Adrenal gland (tissue), 12 donors: ENCODE data around the gene KIAA1614. TPM values are rescaled to one million over a fixed set of nuclear protein-coding genes. Genes with fewer than 3 reads are reported as not detected.

Experiments used
- DNase-seq, 7 donors: peaks; one replicate each; pipeline ENCODE4 v3.0.0-alpha.2; 2019 to 2020
- H3K27ac ChIP-seq, 5 donors: fragments of 200-600 bp; sonication (generic) in 4 of 5; 1 replicate in 3 of 5; 2 replicates in 2 of 5; pipeline versions ENCODE4 v1.5.1 to v1.8.0; 2016 to 2020; ENCODE audit warnings: mild to moderate bottlenecking in 1 of 5
- H3K27me3 ChIP-seq: fragments of 200-600 bp; 2 replicates; pipeline ENCODE4 v1.8.0; 2021
- H3K36me3 ChIP-seq, 2 donors: fragments of 200-600 bp; replicated peaks in 1 of 2; 1 replicate in 1 of 2; 2 replicates in 1 of 2; pipeline versions ENCODE4 v1.5.1 to v1.8.0; 2018 to 2022
- H3K4me1 ChIP-seq, 2 donors: fragments of 200-600 bp; replicated peaks in 1 of 2; 1 replicate in 1 of 2; 2 replicates in 1 of 2; pipeline versions ENCODE4 v1.5.1 to v1.8.0; 2018 to 2021
- H3K4me3 ChIP-seq, 4 donors: fragments of 200-600 bp; sonication (generic) in 3 of 4; one replicate each; pipeline ENCODE4 v1.5.1; 2016 to 2018
- H3K9me3 ChIP-seq, 3 donors: fragments of 200-600 bp; sonication (generic) in 1 of 3; replicated peaks in 1 of 3; 1 replicate in 2 of 3; 2 replicates in 1 of 3; pipeline versions ENCODE4 v1.5.1 to v1.8.0; 2016 to 2021
- POLR2A ChIP-seq, 2 donors: fragments of 450-650 bp; IDR thresholded peaks; one replicate each; pipeline ENCODE4 v1.6.1; 2017; ENCODE audit warnings: antibody characterized with exemption in 2 of 2, mild to moderate bottlenecking in 2 of 2, moderate library complexity in 1 of 2
- WGBS, 4 donors: extraction: QIAGEN DNeasy Blood & Tissue Kit in 2 of 4; methylation state at CpG; one replicate each; pipeline versions ENCODE4 v1.1.5 to v1.1.7; 2013 to 2017; 5-methylcytosine and 5-hydroxymethylcytosine counted together
- intact Hi-C, 2 donors: fragments of 100-400 bp; cut with DNase I; formaldehyde crosslinking; loops; one replicate each; pipeline versions ENCODE4 v1.14.1 to v1.15.0; 2022 to 2023
- polyA plus RNA-seq, 3 donors: library from polyadenylated mRNA; stranded (reverse); fragments of 200-250 nt in 2 of 3; fragments of 350-450 nt in 1 of 3; fragmentation: Illumina TruSeq in 1 of 3; extraction: RNeasy Lipid Tissue Mini Kit (QIAGEN cat#74804) in 1 of 3; gene quantifications; one replicate each; pipeline ENCODE4 v1.2.3, GENCODE V29; 2013 to 2014
- total RNA-seq, 9 donors: library from RNA; depleted of rRNA in 4 of 9; stranded (reverse); fragments of >200 nt in 4 of 9; fragments of 120-200 nt in 1 of 9; fragmentation: NEBNext Ultra II Directional in 1 of 9; extraction: Animal tissue kit (Norgen Biotek cat#: 25700) in 1 of 9; gene quantifications; one replicate each; pipeline versions ENCODE4 v1.1.0 to v1.2.4, GENCODE V29; 2013 to 2023
- TF ChIP-seq, protein P1 (sequence below), 6 experiments: fragments of 450-650 bp in 4 of 6; fragments of 200-600 bp in 2 of 6; sonication (generic) in 1 of 6; IDR thresholded peaks; 1 replicate in 5 of 6; 2 replicates in 1 of 6; pipeline versions ENCODE4 v1.5.1 to v1.8.0; 2016 to 2021; ENCODE audit warnings: antibody characterized with exemption in 6 of 6, mild to moderate bottlenecking in 2 of 6, moderate library complexity in 1 of 6
- donor health status: healthy with polysubstance abuse.
- donor health status: Bipolar disorder and iron deficiency.
- donor health status: DM: yes; HTN: yes; CAD: no.
- donor health status: DM: no; HTN: no; CAD: no.
- donor health status: DM: no; HTN: no; CAD: no.
- donor health status: DM: yes; HTN: yes; CAD: no.

Gene KIAA1614
- total and polyA plus RNA-seq, 12 donors, result 0.18 to 6.9 (median 1.2) TPM

DNA sequence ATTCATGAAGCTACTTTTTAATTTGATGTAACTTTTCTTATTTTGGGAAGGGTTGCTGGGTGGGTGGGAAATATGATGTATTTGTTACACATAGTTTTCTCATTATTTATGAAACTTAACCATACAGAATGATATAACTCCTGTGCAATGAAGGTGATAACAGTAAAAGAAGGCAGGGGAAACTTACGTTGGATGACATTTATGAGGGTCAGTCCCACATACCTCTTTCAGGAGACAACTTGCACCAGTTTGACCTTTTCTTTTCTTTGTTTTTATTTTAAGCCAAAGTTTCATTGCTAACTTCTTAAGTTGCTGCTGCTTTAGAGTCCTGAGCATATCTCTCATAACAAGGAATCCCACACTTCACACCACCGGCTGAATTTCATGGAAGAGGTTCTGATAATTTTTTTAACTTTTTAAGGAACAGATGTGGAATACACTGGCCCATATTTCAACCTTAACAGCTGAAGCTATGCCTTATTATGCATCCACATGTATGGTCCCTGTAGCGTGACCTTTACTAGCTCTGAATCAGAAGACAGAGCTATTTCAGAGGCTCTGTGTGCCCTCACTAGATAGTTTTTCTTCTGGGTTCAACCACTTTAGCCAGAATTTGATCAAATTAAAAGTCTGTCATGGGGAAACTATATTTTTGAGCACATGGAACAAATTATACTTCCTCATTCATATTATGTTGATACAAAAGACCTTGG, 28.0 kb upstream of the KIAA1614 start:
- TF ChIP-seq, protein P1, sequence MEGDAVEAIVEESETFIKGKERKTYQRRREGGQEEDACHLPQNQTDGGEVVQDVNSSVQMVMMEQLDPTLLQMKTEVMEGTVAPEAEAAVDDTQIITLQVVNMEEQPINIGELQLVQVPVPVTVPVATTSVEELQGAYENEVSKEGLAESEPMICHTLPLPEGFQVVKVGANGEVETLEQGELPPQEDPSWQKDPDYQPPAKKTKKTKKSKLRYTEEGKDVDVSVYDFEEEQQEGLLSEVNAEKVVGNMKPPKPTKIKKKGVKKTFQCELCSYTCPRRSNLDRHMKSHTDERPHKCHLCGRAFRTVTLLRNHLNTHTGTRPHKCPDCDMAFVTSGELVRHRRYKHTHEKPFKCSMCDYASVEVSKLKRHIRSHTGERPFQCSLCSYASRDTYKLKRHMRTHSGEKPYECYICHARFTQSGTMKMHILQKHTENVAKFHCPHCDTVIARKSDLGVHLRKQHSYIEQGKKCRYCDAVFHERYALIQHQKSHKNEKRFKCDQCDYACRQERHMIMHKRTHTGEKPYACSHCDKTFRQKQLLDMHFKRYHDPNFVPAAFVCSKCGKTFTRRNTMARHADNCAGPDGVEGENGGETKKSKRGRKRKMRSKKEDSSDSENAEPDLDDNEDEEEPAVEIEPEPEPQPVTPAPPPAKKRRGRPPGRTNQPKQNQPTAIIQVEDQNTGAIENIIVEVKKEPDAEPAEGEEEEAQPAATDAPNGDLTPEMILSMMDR (IDR thresholded peaks at IDR 0.05), result no peak
- TF ChIP-seq POLR2A (IDR thresholded peaks at IDR 0.05), result no peak

DNA sequence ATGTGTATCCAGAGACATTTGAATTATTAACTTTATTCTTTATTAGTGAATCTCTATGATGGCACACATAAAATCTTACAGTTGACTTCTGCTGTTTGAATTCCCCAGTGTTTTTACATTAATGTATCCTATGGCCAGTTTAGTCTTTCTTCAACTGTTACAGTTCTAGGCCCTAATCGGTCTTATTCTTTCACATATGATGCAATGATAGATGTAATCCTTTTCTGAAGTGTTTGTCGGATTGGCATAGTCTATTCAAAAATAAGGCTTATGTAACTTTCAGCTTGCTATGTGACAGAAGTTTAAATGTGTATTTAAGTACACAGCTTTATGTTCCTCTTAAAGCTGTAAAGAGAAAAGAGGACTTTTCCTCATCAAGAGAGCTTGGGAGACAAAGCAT, 26.4 kb upstream of the KIAA1614 start:
- no peak for DNase-seq
- TF ChIP-seq, protein P1 (IDR thresholded peaks at IDR 0.05), result no peak
- no peak for TF ChIP-seq POLR2A (IDR thresholded peaks at IDR 0.05)
- Histone ChIP-seq H3K9me3 (no peaks in the 10 kb centered on the region), H3K27me3 (no peaks in the 10 kb centered on the region), H3K27ac (no peak overlapping the region), H3K4me1 (no peaks in the 10 kb centered on the region), H3K36me3 (peaks cover 0 to 6% of the 10 kb centered on the region in 2 donors), H3K4me3 (no peak overlapping the region)
- WGBS, 4 donors, result 89 to 98% (median 94%) methylated on average over 2 of the region's 2 CpGs
- intact Hi-C loops, result no loop called here

More for the DNA sequence above, 28.0 kb upstream of the KIAA1614 start:
- 93 to 96% (median 95%) methylated on average over 3 of the region's 3 CpGs for WGBS, 4 donors
- DNase-seq, result no peak
- no peak overlapping the region for H3K27ac ChIP-seq
- H3K27me3 ChIP-seq, result no peaks in the 10 kb centered on the region
- H3K4me1 ChIP-seq, result no peaks in the 10 kb centered on the region
- intact Hi-C loops, result loop anchor here in 1 of 2 donors (5.0 kb wide), 1 partner anchor 258 kb away; no protein-coding TSS in a partner anchor
- no peaks in the 10 kb centered on the region for H3K9me3 ChIP-seq
- H3K4me3 ChIP-seq, result no peak overlapping the region
- H3K36me3 ChIP-seq, result peaks cover 0 to 6% of the 10 kb centered on the region in 2 donors

DNA sequence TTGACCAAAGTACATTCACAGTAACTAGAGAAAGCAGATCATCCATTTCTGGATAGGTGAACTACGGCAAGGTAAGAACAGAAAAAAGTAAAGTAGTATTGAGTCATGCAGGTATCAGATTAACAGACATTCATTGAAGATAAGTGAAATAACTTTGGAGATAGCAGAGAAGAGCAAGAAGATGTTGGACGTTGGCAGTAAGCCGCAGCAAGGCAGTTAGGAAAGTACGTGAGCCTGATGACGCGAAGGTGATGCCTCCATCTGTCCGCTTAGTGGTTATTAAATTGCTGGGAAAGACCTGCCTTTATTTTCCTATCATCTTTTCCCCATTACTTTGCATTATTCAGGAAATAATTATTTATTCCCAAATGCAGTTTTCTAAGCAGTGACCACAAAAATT, 24.9 kb upstream of the KIAA1614 start:
- WGBS, 4 donors, result 95 to 98% (median 97%) methylated on average over 7 of the region's 7 CpGs
- peaks cover 0 to 6% of the 10 kb centered on the region in 2 donors for H3K36me3 ChIP-seq
- H3K27ac ChIP-seq, result no peak overlapping the region
- no peaks in the 10 kb centered on the region for H3K4me1 ChIP-seq
- intact Hi-C loops, result no loop called here
- H3K9me3 ChIP-seq, result no peaks in the 10 kb centered on the region
- TF ChIP-seq POLR2A (IDR thresholded peaks at IDR 0.05), result no peak
- TF ChIP-seq, protein P1 (IDR thresholded peaks at IDR 0.05), result no peak
- H3K4me3 ChIP-seq, result no peak overlapping the region
- H3K27me3 ChIP-seq, result no peaks in the 10 kb centered on the region
- DNase-seq, result no peak

DNA sequence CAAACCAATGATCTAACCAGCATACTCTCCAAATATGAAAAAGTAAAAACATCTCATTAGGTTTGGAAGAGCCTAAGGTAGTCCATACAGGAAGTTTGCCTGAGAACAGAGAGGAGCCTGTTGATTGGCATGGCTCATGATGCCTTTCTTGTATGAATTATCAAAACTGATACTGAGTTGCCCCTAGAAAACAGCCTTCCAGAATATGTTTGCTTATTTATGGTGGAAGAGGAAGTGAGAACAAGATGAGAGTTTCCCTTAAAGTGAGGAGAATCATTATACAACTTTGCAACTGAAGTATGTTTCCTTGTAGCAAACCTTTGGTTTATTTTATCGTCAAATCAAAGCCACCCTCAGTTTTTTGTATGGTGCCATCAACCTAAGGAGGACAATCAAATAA, 23.8 kb upstream of the KIAA1614 start:
- no peaks in the 10 kb centered on the region for H3K27me3 ChIP-seq
- WGBS, 4 donors, result 83 to 92% (median 86%) methylated on average over 1 of the region's 1 CpG
- H3K4me3 ChIP-seq, result no peak overlapping the region
- no peak for DNase-seq
- no peaks in the 10 kb centered on the region for H3K9me3 ChIP-seq
- H3K36me3 ChIP-seq, result peaks cover 0 to 6% of the 10 kb centered on the region in 2 donors
- no peaks in the 10 kb centered on the region for H3K4me1 ChIP-seq
- intact Hi-C loops, result no loop called here
- no peak overlapping the region for H3K27ac ChIP-seq
- TF ChIP-seq POLR2A (IDR thresholded peaks at IDR 0.05), result no peak
- TF ChIP-seq, protein P1 (IDR thresholded peaks at IDR 0.05), result no peak
